Testis (tissue), 3 donors: ENCODE measurements around the gene TMUB1. TPM values are rescaled to one million over a fixed set of nuclear protein-coding genes. Genes with fewer than 3 reads are reported as not detected.

Experiments
- DNase-seq: peaks from one replicate; pipeline ENCODE4 v3.0.0-alpha.2; 2019
- H3K27ac ChIP-seq, 2 donors: fragments of 200-600 bp; sonication (generic); one replicate each; pipeline ENCODE4 v1.5.1; 2019
- H3K27me3 ChIP-seq: fragments of 200-600 bp; sonication (generic); one replicate; pipeline ENCODE4 v1.5.1; 2019
- H3K36me3 ChIP-seq: fragments of 200-600 bp; sonication (generic); one replicate; pipeline ENCODE4 v1.5.1; 2017; ENCODE audit warnings: low read depth; ENCODE audit errors: missing control alignments
- H3K4me1 ChIP-seq: fragments of 200-600 bp; sonication (generic); one replicate; pipeline ENCODE4 v1.5.1; 2019
- H3K4me3 ChIP-seq, 2 donors: fragments of 200-600 bp; sonication (generic); one replicate each; pipeline ENCODE4 v1.5.1; 2017 to 2019
- H3K9me3 ChIP-seq: fragments of 200-600 bp; sonication (generic); one replicate; pipeline ENCODE4 v1.5.1; 2017
- POLR2A ChIP-seq: fragments of 450-650 bp; IDR thresholded peaks from one replicate; pipeline ENCODE4 v1.6.1; 2017; ENCODE audit warnings: antibody characterized with exemption, mild to moderate bottlenecking, moderate library complexity
- WGBS, 2 donors: methylation state at CpG; one replicate each; pipeline ENCODE4 v1.1.5; 2018; 5-methylcytosine and 5-hydroxymethylcytosine counted together
- intact Hi-C: fragments of 100-400 bp; cut with DNase I; formaldehyde crosslinking; loops from one replicate; pipeline ENCODE4 v1.15.1; 2023; ENCODE audit warnings: low total_unique reads
- polyA plus RNA-seq: library from polyadenylated mRNA; stranded (reverse); fragments of 350-450 nt; fragmentation: Illumina TruSeq; extraction: RNeasy Lipid Tissue Mini Kit (QIAGEN cat#74804); gene quantifications from one replicate; pipeline ENCODE4 v1.2.3, GENCODE V29; 2014; ENCODE audit warnings: low read depth, low replicate concordance; ENCODE audit not compliant: insufficient read depth
- total RNA-seq, 2 donors: library from RNA; depleted of rRNA; stranded (reverse); fragments of >200 nt; gene quantifications; one replicate each; pipeline ENCODE4 v1.2.3, GENCODE V29; 2016
- TF ChIP-seq, protein P1 (sequence below), 3 experiments: fragments of 450-650 bp in 2 of 3; fragments of 200-600 bp in 1 of 3; sonication (generic) in 1 of 3; IDR thresholded peaks; one replicate each; pipeline ENCODE4 v1.5.1; 2016 to 2019; ENCODE audit warnings: antibody characterized with exemption in 3 of 3, mild to moderate bottlenecking in 2 of 3, moderate library complexity in 1 of 3

Gene TMUB1
- total and polyA plus RNA-seq, 3 donors from 2014 or later = 30.8 to 68.7 (median 63.2) TPM

DNA sequence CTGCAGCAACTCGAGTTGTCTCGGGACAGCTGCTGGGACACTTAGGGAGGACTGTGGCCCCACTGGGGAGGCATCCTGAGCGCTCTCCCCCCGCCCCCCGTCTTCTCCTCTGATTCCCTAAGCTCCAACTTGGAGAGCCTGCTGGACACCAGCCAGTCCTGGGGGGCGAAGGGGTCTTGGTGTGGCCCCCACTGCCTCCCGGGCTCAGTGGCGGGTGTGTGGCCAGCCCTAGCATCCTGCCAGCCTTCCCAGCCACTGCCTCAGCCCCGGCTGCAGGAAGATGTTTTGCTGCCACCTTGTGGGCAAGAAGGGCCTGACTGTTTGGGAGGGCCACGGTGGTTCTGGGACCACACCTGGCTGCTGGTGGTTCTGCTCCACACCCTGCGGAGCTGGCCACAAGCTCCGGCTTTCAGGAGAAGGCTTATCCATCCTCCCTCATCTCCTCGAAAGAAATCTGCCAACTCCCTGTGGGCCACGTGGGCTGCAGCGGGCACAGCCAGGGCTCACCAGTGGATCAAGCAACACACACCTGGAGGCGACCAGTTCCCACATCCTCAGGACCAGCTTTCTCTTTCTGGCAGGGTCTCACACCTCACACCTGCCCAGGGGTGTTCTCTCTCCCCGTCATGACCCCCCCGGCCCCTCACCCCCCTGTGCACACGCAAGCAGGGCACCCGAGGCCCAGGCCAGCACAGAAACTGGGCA, 27.8 kb upstream of the TMUB1 start:
- peak; percentile 84 for DNase-seq
- no peak overlapping the region for H3K4me3 ChIP-seq
- no peaks in the 10 kb centered on the region for H3K27me3 ChIP-seq
- intact Hi-C loops = no loop called here
- peaks cover 5% of the 10 kb centered on the region for H3K4me1 ChIP-seq
- 46 to 83% methylated on average over 10 to 20 of the region's 20 CpGs for WGBS, 2 donors
- no peaks in the 10 kb centered on the region for H3K36me3 ChIP-seq
- H3K27ac ChIP-seq = no peak overlapping the region
- no peaks in the 10 kb centered on the region for H3K9me3 ChIP-seq
- TF ChIP-seq, protein P1, sequence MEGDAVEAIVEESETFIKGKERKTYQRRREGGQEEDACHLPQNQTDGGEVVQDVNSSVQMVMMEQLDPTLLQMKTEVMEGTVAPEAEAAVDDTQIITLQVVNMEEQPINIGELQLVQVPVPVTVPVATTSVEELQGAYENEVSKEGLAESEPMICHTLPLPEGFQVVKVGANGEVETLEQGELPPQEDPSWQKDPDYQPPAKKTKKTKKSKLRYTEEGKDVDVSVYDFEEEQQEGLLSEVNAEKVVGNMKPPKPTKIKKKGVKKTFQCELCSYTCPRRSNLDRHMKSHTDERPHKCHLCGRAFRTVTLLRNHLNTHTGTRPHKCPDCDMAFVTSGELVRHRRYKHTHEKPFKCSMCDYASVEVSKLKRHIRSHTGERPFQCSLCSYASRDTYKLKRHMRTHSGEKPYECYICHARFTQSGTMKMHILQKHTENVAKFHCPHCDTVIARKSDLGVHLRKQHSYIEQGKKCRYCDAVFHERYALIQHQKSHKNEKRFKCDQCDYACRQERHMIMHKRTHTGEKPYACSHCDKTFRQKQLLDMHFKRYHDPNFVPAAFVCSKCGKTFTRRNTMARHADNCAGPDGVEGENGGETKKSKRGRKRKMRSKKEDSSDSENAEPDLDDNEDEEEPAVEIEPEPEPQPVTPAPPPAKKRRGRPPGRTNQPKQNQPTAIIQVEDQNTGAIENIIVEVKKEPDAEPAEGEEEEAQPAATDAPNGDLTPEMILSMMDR (IDR thresholded peaks at IDR 0.05) = peak; percentile 75 to 81 (median 81)
- no peak for TF ChIP-seq POLR2A

DNA sequence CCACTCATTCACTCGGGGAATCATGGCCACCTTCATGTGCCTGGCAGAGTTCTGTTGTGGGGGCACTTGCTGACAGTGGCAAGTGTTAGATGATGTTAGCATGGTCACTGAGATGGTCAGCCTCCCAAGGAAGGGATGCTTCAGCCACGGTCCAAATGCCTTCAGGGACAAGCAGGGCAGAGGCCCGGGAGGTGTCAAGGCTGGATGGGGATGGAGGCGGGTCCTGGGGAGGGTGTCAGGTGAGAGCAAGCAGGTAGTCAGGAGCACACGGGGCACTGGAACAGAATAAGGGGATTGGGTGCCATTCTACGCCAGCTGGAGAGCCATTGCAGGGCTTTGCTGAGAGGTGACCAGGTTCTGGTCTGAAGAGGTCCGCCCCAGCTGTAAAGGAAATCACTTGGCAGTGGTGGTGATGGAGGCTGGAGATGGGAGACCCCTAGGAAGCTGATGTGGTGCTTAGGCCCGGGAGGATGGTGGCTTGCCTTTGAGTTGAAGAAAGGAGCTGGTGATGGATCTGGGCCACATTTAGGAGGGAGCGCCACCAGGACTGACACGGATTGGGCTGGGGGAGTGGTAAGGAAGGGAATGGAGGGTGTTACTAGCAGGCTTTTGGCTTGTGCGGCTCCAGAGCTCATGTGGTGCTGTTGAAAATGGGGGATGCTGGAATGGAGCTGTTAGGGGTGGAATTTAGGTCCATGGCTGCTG, 27.1 kb upstream of the TMUB1 start:
- intact Hi-C loops = no loop called here

DNA sequence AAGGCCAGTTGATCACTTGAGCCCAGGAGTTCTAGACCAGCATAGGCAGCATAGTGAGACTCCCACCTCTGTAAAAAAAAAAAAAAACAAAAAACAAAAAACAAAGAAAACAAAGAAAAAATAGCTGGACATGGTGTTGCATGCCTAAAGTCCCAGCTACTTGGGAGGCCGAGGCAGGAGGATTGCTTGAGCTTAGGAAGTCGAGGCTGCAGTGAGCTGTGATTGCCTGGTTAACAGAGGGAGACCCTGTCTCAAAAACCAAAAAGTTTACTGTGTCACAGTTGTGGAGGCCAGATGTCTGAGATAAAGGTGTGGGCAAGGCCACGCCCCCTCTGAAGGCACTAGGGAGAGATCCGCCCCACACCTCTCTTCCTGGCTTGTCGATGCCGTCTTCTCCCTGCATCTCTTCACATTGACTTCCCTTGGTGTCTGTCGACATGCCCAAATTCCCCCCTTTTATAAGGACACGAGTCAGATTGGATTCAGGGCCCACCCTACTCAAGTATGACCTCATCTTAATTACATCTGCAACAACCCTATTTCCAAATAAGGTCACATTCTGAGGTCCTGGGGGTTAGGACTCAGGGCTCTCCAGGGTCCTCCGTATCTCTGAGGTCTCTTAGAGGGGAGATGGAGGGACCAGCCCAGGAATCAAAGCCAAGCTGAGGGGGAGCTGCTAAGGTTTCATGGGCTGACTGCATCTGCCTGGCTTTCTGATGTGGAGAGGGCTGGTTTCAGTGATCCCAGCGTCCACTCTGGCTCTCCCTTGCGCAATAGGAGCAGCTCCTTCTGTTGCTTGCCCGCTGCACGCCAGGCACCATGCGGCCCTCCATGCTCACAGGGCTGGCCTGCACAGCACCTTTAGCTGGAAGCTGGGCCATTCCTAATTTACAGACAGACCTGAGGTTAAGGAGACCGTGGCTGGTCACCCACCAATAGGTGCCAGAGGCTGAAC, 26.1 kb upstream of the TMUB1 start:
- H3K4me1 ChIP-seq = peaks cover 5% of the 10 kb centered on the region
- DNase-seq = no peak
- WGBS, 2 donors = 76 to 80% methylated on average over 10 to 15 of the region's 15 CpGs
- H3K27me3 ChIP-seq = no peaks in the 10 kb centered on the region
- H3K9me3 ChIP-seq = no peaks in the 10 kb centered on the region
- no peak overlapping the region for H3K4me3 ChIP-seq
- TF ChIP-seq POLR2A = no peak
- TF ChIP-seq, protein P1 (IDR thresholded peaks at IDR 0.05) = no peak
- no peaks in the 10 kb centered on the region for H3K36me3 ChIP-seq
- no peak overlapping the region for H3K27ac ChIP-seq
- intact Hi-C loops = no loop called here

More for the DNA sequence above, 27.1 kb upstream of the TMUB1 start:
- no peak for DNase-seq
- Histone ChIP-seq H3K27ac (no peak overlapping the region), H3K27me3 (no peaks in the 10 kb centered on the region), H3K4me3 (no peak overlapping the region), H3K9me3 (no peaks in the 10 kb centered on the region), H3K36me3 (no peaks in the 10 kb centered on the region), H3K4me1 (peaks cover 5% of the 10 kb centered on the region)
- TF ChIP-seq, protein P1 (IDR thresholded peaks at IDR 0.05) = no peak
- no peak for TF ChIP-seq POLR2A
- 75 to 77% methylated on average over 10 to 11 of the region's 11 CpGs for WGBS, 2 donors

DNA sequence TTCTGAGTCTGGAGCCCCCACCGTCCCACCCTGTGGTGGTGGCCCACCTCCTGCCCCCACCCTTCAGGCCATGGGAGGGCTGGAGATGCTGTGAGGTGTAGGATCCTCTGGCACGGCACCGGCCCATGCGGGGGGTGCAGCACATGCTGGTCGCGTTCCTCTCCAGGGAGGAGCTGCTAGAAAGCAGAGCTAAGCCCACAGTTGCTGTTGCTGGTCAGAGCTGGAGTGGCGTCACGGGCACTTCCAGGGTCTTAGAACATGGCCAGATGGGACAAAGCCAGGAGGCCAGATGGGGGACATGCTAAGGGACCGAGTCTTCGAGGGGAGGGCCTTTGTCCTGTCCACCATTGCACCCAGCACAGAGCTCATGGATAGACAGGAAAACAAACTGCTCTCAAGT, 24.6 kb upstream of the TMUB1 start:
- TF ChIP-seq, protein P1 (IDR thresholded peaks at IDR 0.05) = no peak
- TF ChIP-seq POLR2A = no peak

More for the DNA sequence above, 24.6 kb upstream of the TMUB1 start:
- Histone ChIP-seq H3K27me3 (no peaks in the 10 kb centered on the region), H3K4me1 (peaks cover 5% of the 10 kb centered on the region), H3K4me3 (no peak overlapping the region), H3K36me3 (no peaks in the 10 kb centered on the region), H3K9me3 (no peaks in the 10 kb centered on the region), H3K27ac (no peak overlapping the region)
- intact Hi-C loops = no loop called here
- WGBS, 2 donors = 79 to 89% methylated on average over 9 to 10 of the region's 10 CpGs
- DNase-seq = no peak
